Tibial nerve (tissue), 4 donors: ENCODE data around the gene RBM47.

ENCODE experiments used
- CTCF ChIP-seq, 5 experiments: fragments of 200-600 bp in 3 of 5; fragments of 450-650 bp in 2 of 5; sonication (generic) in 3 of 5; IDR thresholded peaks; one replicate each; pipeline ENCODE4 v1.5.1; 2016 to 2019; ENCODE audit warnings: antibody characterized with exemption in 5 of 5, mild to moderate bottlenecking in 3 of 5, moderate library complexity in 2 of 5
- EP300 ChIP-seq, 2 donors: sonication (generic); formaldehyde crosslinking; IDR thresholded peaks; one replicate each; pipeline ENCODE4 v1.6.1; 2017; ENCODE audit warnings: antibody characterized with exemption in 2 of 2, mild to moderate bottlenecking in 1 of 2
- POLR2A ChIP-seq, 2 donors: fragments of 450-650 bp; IDR thresholded peaks; one replicate each; pipeline ENCODE4 v1.6.1; 2017; ENCODE audit warnings: antibody characterized with exemption in 2 of 2, mild to moderate bottlenecking in 2 of 2, moderate library complexity in 2 of 2

- no peak for TF ChIP-seq POLR2A (IDR thresholded peaks at IDR 0.05)
- no peak for TF ChIP-seq EP300 (IDR thresholded peaks at IDR 0.05)
- no peak for TF ChIP-seq CTCF (IDR thresholded peaks at IDR 0.05)
These were observed 226.6 kb downstream of the RBM47 start for GRCh38 chr4:40403081-40403480.
